OCI-LY7 (cell line): ENCODE measurements around the gene TAF11L4.
"Not testable (repeated sequence)": the region's sequence is repeated elsewhere in the genome, so short reads cannot be mapped to it uniquely, and the experiment has no call there.

Source experiments
- CTCF ChIP-seq: fragments of 200-600 bp; sonication (generic); conservative IDR thresholded peaks from 2 replicates; pipeline ENCODE4 v1.5.1; 2014; ENCODE audit warnings: mild to moderate bottlenecking, antibody characterized with exemption, low read length, moderate library complexity, mixed read lengths
- EZH2phosphoT487 ChIP-seq: fragments of 200-600 bp; sonication (generic); IDR thresholded peaks from 2 replicates; pipeline ENCODE4 v1.6.1; 2018; ENCODE audit warnings: low read depth, borderline replicate concordance, mild to moderate bottlenecking, mixed run types, antibody characterized with exemption, low read length, moderate library complexity, mixed read lengths

GRCh38 chr5:17475064-17475463 lies 46.5 kb upstream of the TAF11L4 start:
- not testable (repeated sequence) for TF ChIP-seq CTCF, EZH2phosphoT487
